Fibroblast of the aortic adventitia (primary cell): ENCODE data around the gene MSLN. TPM values are rescaled to one million over a fixed set of nuclear protein-coding genes. Genes with fewer than 3 reads are reported as not detected.
"Not testable (repeated sequence)": the region's sequence is repeated elsewhere in the genome, so short reads cannot be mapped to it uniquely, and the experiment has no call there.

ENCODE experiments used
- DNase-seq: peaks from one replicate; pipeline ENCODE4 v3.0.0-alpha.2; 2010; ENCODE audit warnings: low read depth
- H3K4me3 ChIP-seq: 2 replicates; pipeline ENCODE4 v1.5.1; 2011; ENCODE audit warnings: low read depth, mild to moderate bottlenecking, control low read depth, low read length, moderate library complexity
- CTCF ChIP-seq: IDR thresholded peaks from 2 replicates; pipeline ENCODE4 v1.5.1; 2011; ENCODE audit warnings: mild to moderate bottlenecking, low read length, control low read depth, inconsistent platforms; ENCODE audit not compliant: insufficient read depth
- total RNA-seq: library from RNA; depleted of rRNA; stranded (reverse); fragments of >200 nt; gene quantifications from 2 replicates; pipeline ENCODE4 v1.2.3, GENCODE V29; 2012; ENCODE audit warnings: low replicate concordance

The MSLN gene
- total RNA-seq, 1 donor, result not detected

- no peak for TF ChIP-seq CTCF
- DNase-seq, result no peak
- H3K4me3 ChIP-seq, result no peak overlapping the region
Observed at GRCh38 chr16:752007-752312, 8.6 kb upstream of the MSLN start.

GRCh38 chr16:754121-754607 is 6.4 kb upstream of the MSLN start:
- not testable (repeated sequence) for H3K4me3 ChIP-seq, DNase-seq

GRCh38 chr16:754656-755055 is 5.9 kb upstream of the MSLN start:
- no peak for DNase-seq

GRCh38 chr16:756428-756827 is 4.1 kb upstream of the MSLN start:
- TF ChIP-seq CTCF, result no peak
- H3K4me3 ChIP-seq, result no peak overlapping the region
- no peak for DNase-seq

More at GRCh38 chr16:754656-755055, 5.9 kb upstream of the MSLN start:
- TF ChIP-seq CTCF, result no peak
- H3K4me3 ChIP-seq, result no peak overlapping the region

- DNase-seq, result no peak
- TF ChIP-seq CTCF, result no peak
- H3K4me3 ChIP-seq, result no peak overlapping the region
Observed at GRCh38 chr16:759110-759910, 1.2 kb upstream of the MSLN start.

GRCh38 chr16:760065-760464 is 469 bp upstream of the MSLN start:
- no peak for TF ChIP-seq CTCF
- no peak for DNase-seq
- no peak overlapping the region for H3K4me3 ChIP-seq

GRCh38 chr16:761625-762513 is 1.3 kb downstream of the MSLN start:
- DNase-seq, result no peak
- H3K4me3 ChIP-seq, result no peak overlapping the region
- TF ChIP-seq CTCF, result no peak
